Pancreas (tissue), 10 donors: Measurements from ENCODE around the gene MNX1. TPM values are rescaled to one million over a fixed set of nuclear protein-coding genes. Genes with fewer than 3 reads are reported as not detected.
A peak's percentile ranks its signal among the peaks of the same experiment; 100 is the strongest.

Source experiments
- ATAC-seq, 4 donors: fragments of 200-7000 bp; cut with Tn5 transposase; one replicate each; pipeline versions ENCODE4 v1.8.0 to v1.9.1; 2020; ENCODE audit warnings: mild to moderate bottlenecking in 4 of 4, moderate library complexity in 4 of 4
- DNase-seq, 6 donors: peaks; one replicate each; pipeline ENCODE4 v3.0.0-alpha.2; 2020
- FAIRE-seq: peaks from 2 replicates; lab custom pipeline; 2012; peaks lifted over from hg19 to GRCh38; lab: Jason Lieb, UNC
- H3K27ac ChIP-seq, 4 donors: fragments of 200-600 bp; sonication (generic); 1 replicate in 3 of 4; 2 replicates in 1 of 4; pipeline versions ENCODE4 v1.5.0 to v1.8.0; 2020
- H3K27me3 ChIP-seq, 4 donors: fragments of 200-600 bp; one replicate each; pipeline ENCODE4 v1.8.0; 2021
- H3K36me3 ChIP-seq, 3 donors: fragments of 200-600 bp; sonication (generic) in 1 of 3; one replicate each; pipeline versions ENCODE4 v1.5.0 to v1.8.0; 2020 to 2021
- H3K4me1 ChIP-seq, 3 donors: fragments of 200-600 bp; one replicate each; pipeline ENCODE4 v1.8.0; 2021
- H3K4me3 ChIP-seq, 4 donors: fragments of 200-600 bp; sonication (generic) in 2 of 4; one replicate each; pipeline versions ENCODE4 v1.5.0 to v1.8.0; 2020 to 2021
- H3K9me3 ChIP-seq, 4 donors: fragments of 200-600 bp; one replicate each; pipeline ENCODE4 v1.8.0; 2021
- WGBS, 2 donors: extraction: QIAGEN DNeasy Blood & Tissue Kit; methylation state at CpG; one replicate each; pipeline ENCODE4 v1.1.7; 2013; 5-methylcytosine and 5-hydroxymethylcytosine counted together
- intact Hi-C, 3 donors: fragments of 100-400 bp; cut with DNase I; formaldehyde crosslinking; loops; one replicate each; pipeline versions ENCODE4 v1.11.1 to v1.14.2; 2022
- polyA plus RNA-seq, 2 donors: library from polyadenylated mRNA; stranded (reverse); fragments of 200-250 nt; gene quantifications; one replicate each; pipeline ENCODE4 v1.2.3, GENCODE V29; 2013
- total RNA-seq, 6 donors: library from RNA; stranded (reverse); fragmentation: NEBNext Ultra II Directional in 4 of 6; extraction: Animal tissue kit (Norgen Biotek cat#: 25700) in 4 of 6; gene quantifications; one replicate each; pipeline versions ENCODE4 v1.2.1 to v1.2.4, GENCODE V29; 2021 to 2023
- TF ChIP-seq, protein P1 (sequence below), 4 donors: fragments of 200-600 bp; sonication (generic) in 3 of 4; IDR thresholded peaks; one replicate each; pipeline versions ENCODE4 v1.5.0 to v1.8.0; 2021; ENCODE audit warnings: antibody characterized with exemption in 4 of 4
- donor health status: healthy with polysubstance abuse.
- donor health status: DM: no; HTN: no; CAD: no; lungs with moderate emphysema.
- donor health status: DM: no; HTN: no; CAD: no.
- donor health status: control.
- donor health status: control.
- donor health status: Bipolar disorder and iron deficiency.
- donor health status: DM: yes; HTN: yes; CAD: no.
- donor health status: DM: no; HTN: no; CAD: no.
- donor health status: DM: no; HTN: no; CAD: no.
- donor health status: DM: yes; HTN: yes; CAD: no.

MNX1 gene
- total and polyA plus RNA-seq, 8 donors, result 15.6 to 47.3 (median 21.9) TPM

DNA sequence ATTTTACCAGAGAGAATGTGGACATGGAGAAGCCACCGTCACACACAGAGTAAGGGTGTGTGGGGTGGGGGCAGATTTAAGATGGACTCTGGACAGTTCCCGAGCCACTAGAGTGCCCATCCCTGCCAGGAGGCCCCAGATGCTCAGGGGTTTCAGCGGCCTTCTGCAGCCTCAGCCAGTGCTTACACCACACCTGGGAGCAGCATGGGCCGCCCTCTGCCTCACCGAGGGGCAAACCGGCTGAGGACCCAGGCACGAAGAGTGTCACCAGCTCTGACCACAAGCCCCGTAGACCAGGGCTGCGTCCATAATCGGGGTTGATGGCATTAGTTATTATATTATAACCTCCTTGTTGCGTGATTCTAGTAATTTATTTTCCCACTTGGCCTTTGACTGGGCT lies 6.7 kb upstream of the MNX1 start:
- no peak overlapping the region for H3K27ac ChIP-seq
- no peaks in the 10 kb centered on the region for H3K36me3 ChIP-seq
- peaks cover 0 to 6% (median 0%) of the 10 kb centered on the region in 3 donors for H3K4me1 ChIP-seq
- FAIRE-seq (no peak), ATAC-seq (no peak), DNase-seq (peak in 2 of 6 donors; percentile 7 to 58)
- WGBS, 2 donors, result 70 to 73% methylated on average over 11 of the region's 11 CpGs
- H3K4me3 ChIP-seq, result no peak overlapping the region
- intact Hi-C loops, result loop anchor here in 1 of 3 donors (10.0 kb wide), 1 partner anchor 118 kb away; the partner anchor contains the start of gene UBE3C
- TF ChIP-seq, protein P1, sequence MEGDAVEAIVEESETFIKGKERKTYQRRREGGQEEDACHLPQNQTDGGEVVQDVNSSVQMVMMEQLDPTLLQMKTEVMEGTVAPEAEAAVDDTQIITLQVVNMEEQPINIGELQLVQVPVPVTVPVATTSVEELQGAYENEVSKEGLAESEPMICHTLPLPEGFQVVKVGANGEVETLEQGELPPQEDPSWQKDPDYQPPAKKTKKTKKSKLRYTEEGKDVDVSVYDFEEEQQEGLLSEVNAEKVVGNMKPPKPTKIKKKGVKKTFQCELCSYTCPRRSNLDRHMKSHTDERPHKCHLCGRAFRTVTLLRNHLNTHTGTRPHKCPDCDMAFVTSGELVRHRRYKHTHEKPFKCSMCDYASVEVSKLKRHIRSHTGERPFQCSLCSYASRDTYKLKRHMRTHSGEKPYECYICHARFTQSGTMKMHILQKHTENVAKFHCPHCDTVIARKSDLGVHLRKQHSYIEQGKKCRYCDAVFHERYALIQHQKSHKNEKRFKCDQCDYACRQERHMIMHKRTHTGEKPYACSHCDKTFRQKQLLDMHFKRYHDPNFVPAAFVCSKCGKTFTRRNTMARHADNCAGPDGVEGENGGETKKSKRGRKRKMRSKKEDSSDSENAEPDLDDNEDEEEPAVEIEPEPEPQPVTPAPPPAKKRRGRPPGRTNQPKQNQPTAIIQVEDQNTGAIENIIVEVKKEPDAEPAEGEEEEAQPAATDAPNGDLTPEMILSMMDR (IDR thresholded peaks at IDR 0.05), result no peak
- peaks cover 0 to 13% (median 0%) of the 10 kb centered on the region in 4 donors for H3K27me3 ChIP-seq
- no peaks in the 10 kb centered on the region for H3K9me3 ChIP-seq

DNA sequence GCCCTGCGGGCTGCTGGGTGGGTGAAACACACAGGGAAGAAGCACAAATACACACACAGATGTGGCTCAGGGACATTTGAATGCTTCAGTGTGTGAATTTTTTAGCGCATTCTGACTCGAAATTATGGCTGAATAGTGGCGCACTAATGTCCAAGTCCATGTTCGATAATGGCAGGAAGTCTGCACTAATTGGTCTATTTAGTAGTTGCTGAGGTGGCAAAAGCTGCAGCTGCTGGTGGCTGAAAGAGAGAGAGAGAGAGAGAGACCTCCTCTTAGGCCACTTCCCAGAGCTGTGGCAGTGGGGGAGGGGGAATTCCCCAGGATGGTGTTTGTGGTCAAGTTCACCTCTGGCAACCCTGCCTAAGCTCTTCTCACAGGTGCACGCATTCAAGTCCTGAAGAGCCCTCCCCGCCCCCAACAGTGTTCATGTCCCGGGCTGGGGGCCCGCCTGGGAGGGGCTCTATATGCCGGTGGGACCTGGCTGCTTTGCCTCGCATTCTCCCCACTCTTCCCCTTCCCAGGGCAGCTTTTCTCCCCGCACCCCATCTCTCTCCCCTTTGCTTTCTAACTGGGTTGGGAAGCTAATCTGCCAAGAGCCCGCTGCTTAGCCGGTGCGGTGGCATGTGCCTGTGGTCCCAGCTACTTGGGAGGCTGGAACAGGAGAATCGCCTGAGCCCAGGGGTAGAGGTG lies 6.0 kb upstream of the MNX1 start:
- 71 to 83% methylated on average over 16 of the region's 16 CpGs for WGBS, 2 donors
- DNase-seq, result peak in 2 of 6 donors; percentile 17 to 45
- intact Hi-C loops, result loop anchor here in 1 of 3 donors (10.0 kb wide), 1 partner anchor 118 kb away; the partner anchor contains the start of gene UBE3C
- TF ChIP-seq, protein P1 (IDR thresholded peaks at IDR 0.05), result no peak
- Histone ChIP-seq H3K9me3 (no peaks in the 10 kb centered on the region), H3K27me3 (peaks cover 0 to 13% (median 0%) of the 10 kb centered on the region in 4 donors), H3K4me1 (peaks cover 0 to 12% (median 0%) of the 10 kb centered on the region in 3 donors), H3K27ac (no peak overlapping the region), H3K36me3 (no peaks in the 10 kb centered on the region), H3K4me3 (no peak overlapping the region)
- peak in 3 of 4 donors; percentile 9 to 41 (median 16) for ATAC-seq
- no peak for FAIRE-seq

DNA sequence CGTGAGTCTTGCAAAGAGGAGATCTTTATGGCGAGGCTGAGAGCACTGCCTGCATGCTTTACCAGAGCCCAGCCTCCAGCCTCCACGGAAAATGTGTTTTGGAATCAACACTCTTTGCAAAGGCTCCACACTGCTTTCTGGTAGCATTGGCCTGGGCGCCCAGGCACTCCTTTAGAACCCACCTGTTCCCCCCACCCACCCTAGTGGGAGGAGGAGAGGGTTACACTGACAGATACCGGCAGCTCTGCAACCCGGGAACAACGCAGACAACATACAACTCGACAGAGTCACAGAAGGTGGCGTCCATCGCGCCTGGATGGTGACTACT lies 5.5 kb upstream of the MNX1 start:
- Histone ChIP-seq H3K9me3 (no peaks in the 10 kb centered on the region), H3K4me1 (peaks cover 0 to 13% (median 0%) of the 10 kb centered on the region in 3 donors), H3K4me3 (no peak overlapping the region), H3K27ac (no peak overlapping the region), H3K27me3 (peaks cover 0 to 12% (median 0%) of the 10 kb centered on the region in 4 donors), H3K36me3 (no peaks in the 10 kb centered on the region)
- TF ChIP-seq, protein P1 (IDR thresholded peaks at IDR 0.05), result no peak
- WGBS, 2 donors, result 68 to 76% methylated on average over 11 of the region's 11 CpGs
- intact Hi-C loops, result loop anchor here in 1 of 3 donors (10.0 kb wide), 1 partner anchor 119 kb away; the partner anchor contains the start of gene UBE3C
- no peak for DNase-seq
- FAIRE-seq, result no peak
- ATAC-seq, result no peak

DNA sequence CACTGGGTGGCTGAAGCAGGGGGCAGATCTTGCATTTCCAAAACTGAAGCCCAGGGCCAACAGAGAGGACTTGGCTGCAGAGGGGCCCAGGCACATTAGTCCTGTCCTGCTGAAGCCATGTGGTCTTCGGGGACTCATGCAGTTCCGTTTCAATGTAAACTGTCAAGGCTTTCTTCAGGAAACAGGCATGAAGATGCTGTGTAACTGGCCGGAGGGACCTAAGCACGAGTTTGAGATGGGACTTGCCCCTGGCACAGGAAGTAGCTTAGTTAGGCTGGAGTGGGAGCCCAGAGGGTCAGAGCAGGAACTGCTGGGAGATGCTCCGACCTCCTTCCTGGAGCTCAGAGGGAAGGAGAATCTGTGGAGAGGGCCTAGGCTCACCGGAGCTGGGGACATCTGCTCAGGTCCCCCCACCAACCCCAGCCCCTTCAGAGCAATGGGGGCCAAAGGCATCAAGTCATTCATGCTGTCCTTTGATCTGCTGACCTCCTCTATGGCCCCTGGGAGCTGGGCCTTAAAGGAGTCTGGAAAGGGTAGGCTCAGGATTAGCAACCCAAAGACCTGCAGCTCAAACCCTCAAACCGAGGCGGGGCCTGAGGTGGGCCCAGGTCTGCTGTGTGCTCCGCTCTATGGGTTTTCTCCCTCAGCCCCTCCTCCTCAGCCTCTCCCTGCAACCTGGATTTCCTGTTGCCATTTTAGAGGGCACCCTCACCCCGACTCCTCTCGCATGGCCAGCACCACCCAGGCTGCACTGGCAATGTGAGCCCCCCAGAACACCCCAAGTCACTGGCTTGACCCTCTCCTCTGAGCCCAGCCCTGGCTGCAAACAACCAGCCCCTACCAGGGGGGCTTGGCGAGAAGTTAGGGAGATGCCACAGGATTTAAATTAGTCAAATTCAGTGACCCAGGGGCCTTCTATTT lies 4.4 kb upstream of the MNX1 start:
- Histone ChIP-seq H3K36me3 (no peaks in the 10 kb centered on the region), H3K4me1 (peaks cover 0 to 13% (median 0%) of the 10 kb centered on the region in 3 donors), H3K4me3 (no peak overlapping the region), H3K27ac (no peak overlapping the region), H3K27me3 (peaks cover 0 to 4% (median 0%) of the 10 kb centered on the region in 4 donors), H3K9me3 (no peaks in the 10 kb centered on the region)
- 76 to 78% methylated on average over 12 of the region's 12 CpGs for WGBS, 2 donors
- DNase-seq (peak in 2 of 6 donors; percentile 8 to 39), ATAC-seq (no peak), FAIRE-seq (no peak)
- intact Hi-C loops, result loop anchor here in 1 of 3 donors (10.0 kb wide), 1 partner anchor 120 kb away; the partner anchor contains the start of gene UBE3C
- TF ChIP-seq, protein P1 (IDR thresholded peaks at IDR 0.05), result no peak
